Neural cell (in vitro differentiated cells): ENCODE results near the gene IL6R.

Experiments used
- CTCF ChIP-seq: fragments of 450-650 bp; IDR thresholded peaks from 2 replicates; pipeline ENCODE4 v1.5.1; 2014; ENCODE audit warnings: antibody characterized with exemption, mild to moderate bottlenecking, moderate library complexity; ENCODE audit not compliant: poor library complexity, severe bottlenecking
- EP300 ChIP-seq: fragments of 450-650 bp; conservative IDR thresholded peaks from 2 replicates; pipeline ENCODE4 v1.6.1; 2014; ENCODE audit warnings: antibody characterized with exemption, mild to moderate bottlenecking, moderate library complexity; ENCODE audit not compliant: poor library complexity, severe bottlenecking
- EZH2 ChIP-seq: fragments of 200-600, 300-800 bp; shearing (Covaris generic), sonication (generic); IDR thresholded peaks from 2 replicates; pipeline ENCODE4 v1.6.1; 2014; ENCODE audit warnings: antibody characterized with exemption, low read length, borderline replicate concordance, mild to moderate bottlenecking; ENCODE audit not compliant: insufficient read depth, poor library complexity, severe bottlenecking
- MXI1 ChIP-seq: fragments of 450-650 bp; conservative IDR thresholded peaks from 2 replicates; pipeline ENCODE4 v1.6.1; 2014; ENCODE audit warnings: antibody characterized with exemption, mild to moderate bottlenecking; ENCODE audit not compliant: poor library complexity, severe bottlenecking
- POLR2AphosphoS5 ChIP-seq: IDR thresholded peaks from 2 replicates; pipeline ENCODE4 v1.6.1; 2012
- RAD21 ChIP-seq: fragments of 450-650 bp; conservative IDR thresholded peaks from 2 replicates; pipeline ENCODE4 v1.6.1; 2014; ENCODE audit warnings: antibody characterized with exemption, mild to moderate bottlenecking, moderate library complexity
- TAF1 ChIP-seq: IDR thresholded peaks from 2 replicates; pipeline ENCODE4 v1.6.1; 2012; ENCODE audit warnings: low read depth
- TF ChIP-seq, protein P1 (sequence below): IDR thresholded peaks from 2 replicates; pipeline ENCODE4 v1.6.1; 2012; ENCODE audit warnings: borderline replicate concordance

DNA sequence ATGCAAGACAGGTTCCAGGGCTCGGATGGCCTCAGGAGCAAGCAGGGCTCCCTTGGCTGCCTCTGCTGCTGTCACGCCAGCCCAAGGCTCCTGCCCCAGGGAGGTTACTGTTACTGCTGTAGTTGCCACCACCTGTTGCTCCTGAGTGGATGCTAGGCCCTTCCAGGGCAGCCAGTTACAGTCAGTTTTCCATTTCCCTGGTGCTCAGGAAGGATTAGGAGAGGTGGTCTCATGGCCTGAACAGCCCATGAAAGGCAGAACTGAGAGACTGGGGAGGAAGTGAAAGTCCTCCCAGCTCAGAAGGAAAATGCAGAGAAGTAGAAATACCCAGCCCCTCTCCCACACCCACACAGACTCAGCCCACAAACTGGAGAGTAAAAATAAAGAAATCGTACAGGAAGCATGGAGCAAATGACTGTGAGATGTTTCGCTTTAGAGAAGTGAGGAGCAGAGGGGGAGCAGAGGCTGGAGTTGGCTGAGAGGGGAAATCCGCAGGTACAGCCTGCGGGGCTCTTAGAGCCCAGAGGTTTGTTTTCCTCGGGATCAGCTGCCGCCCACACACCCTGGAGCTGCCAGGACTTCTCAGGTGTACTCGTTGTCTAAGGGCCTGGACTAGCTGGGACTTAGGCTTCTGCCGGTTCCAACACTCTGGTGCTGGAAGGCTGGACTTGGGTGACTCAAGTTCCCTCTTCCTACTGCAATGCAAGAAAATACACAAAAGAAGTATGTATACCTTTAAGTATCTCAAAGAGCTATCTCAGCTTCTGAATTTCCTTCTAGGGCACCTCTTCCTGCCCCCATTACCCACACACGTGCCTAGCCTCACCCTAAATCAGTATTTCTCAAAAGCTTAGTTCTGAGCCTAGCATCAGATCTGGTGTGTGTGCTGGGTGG lies 2.3 kb downstream of the IL6R start:
- no peak for TF ChIP-seq CTCF
- TF ChIP-seq EZH2 = no peak
- no peak for TF ChIP-seq EP300
- TF ChIP-seq, protein P1, sequence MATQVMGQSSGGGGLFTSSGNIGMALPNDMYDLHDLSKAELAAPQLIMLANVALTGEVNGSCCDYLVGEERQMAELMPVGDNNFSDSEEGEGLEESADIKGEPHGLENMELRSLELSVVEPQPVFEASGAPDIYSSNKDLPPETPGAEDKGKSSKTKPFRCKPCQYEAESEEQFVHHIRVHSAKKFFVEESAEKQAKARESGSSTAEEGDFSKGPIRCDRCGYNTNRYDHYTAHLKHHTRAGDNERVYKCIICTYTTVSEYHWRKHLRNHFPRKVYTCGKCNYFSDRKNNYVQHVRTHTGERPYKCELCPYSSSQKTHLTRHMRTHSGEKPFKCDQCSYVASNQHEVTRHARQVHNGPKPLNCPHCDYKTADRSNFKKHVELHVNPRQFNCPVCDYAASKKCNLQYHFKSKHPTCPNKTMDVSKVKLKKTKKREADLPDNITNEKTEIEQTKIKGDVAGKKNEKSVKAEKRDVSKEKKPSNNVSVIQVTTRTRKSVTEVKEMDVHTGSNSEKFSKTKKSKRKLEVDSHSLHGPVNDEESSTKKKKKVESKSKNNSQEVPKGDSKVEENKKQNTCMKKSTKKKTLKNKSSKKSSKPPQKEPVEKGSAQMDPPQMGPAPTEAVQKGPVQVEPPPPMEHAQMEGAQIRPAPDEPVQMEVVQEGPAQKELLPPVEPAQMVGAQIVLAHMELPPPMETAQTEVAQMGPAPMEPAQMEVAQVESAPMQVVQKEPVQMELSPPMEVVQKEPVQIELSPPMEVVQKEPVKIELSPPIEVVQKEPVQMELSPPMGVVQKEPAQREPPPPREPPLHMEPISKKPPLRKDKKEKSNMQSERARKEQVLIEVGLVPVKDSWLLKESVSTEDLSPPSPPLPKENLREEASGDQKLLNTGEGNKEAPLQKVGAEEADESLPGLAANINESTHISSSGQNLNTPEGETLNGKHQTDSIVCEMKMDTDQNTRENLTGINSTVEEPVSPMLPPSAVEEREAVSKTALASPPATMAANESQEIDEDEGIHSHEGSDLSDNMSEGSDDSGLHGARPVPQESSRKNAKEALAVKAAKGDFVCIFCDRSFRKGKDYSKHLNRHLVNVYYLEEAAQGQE = no peak
- TF ChIP-seq RAD21 = no peak
- no peak for TF ChIP-seq MXI1
- no peak for TF ChIP-seq POLR2AphosphoS5
- TF ChIP-seq TAF1 = no peak
